Mesenchymal stem cell (in vitro differentiated cells and primary cell): ENCODE results near the gene MANSC4.
"Not testable (repeated sequence)": the region's sequence is repeated elsewhere in the genome, so short reads cannot be mapped to it uniquely, and the experiment has no call there.

Source experiments
- DNase-seq: peaks from one replicate; pipeline ENCODE4 v3.0.0-alpha.2; 2013
- H2AFZ ChIP-seq: one replicate; pipeline ENCODE4 v1.6.1; 2013; ENCODE audit warnings: low read depth, mild to moderate bottlenecking, control low read depth, inconsistent platforms, low read length, moderate library complexity
- H2AK5ac ChIP-seq: 2 replicates; pipeline ENCODE4 v1.6.1; 2013; ENCODE audit warnings: low read length, moderate library complexity, mild to moderate bottlenecking, inconsistent platforms; ENCODE audit not compliant: severe bottlenecking
- H2BK120ac ChIP-seq: one replicate; pipeline ENCODE4 v1.6.1; 2013; ENCODE audit warnings: low read depth, mild to moderate bottlenecking, inconsistent platforms, low read length, moderate library complexity
- H2BK12ac ChIP-seq, 2 experiments: one replicate each; pipeline ENCODE4 v1.6.1; 2013; ENCODE audit warnings: inconsistent platforms in 2 of 2, low read length in 2 of 2, mild to moderate bottlenecking in 2 of 2, moderate library complexity in 2 of 2, control low read depth in 1 of 2
- H2BK15ac ChIP-seq: one replicate; pipeline ENCODE4 v1.6.1; 2013; ENCODE audit warnings: mild to moderate bottlenecking, low read depth, inconsistent platforms; ENCODE audit not compliant: poor library complexity, severe bottlenecking
- H2BK5ac ChIP-seq: 2 replicates; pipeline ENCODE4 v1.6.1; 2013; ENCODE audit warnings: low read depth, mild to moderate bottlenecking, low read length, control low read depth, inconsistent platforms; ENCODE audit not compliant: poor library complexity, severe bottlenecking
- H3K14ac ChIP-seq, 2 experiments: one replicate each; pipeline ENCODE4 v1.6.1; 2013; ENCODE audit warnings: inconsistent platforms in 2 of 2, low read length in 2 of 2, control low read depth in 1 of 2, mild to moderate bottlenecking in 1 of 2, moderate library complexity in 1 of 2
- H3K18ac ChIP-seq, 2 experiments: one replicate each; pipeline ENCODE4 v1.6.1; 2013; ENCODE audit warnings: inconsistent platforms in 2 of 2, low read length in 2 of 2, control low read depth in 1 of 2, low read depth in 1 of 2, mild to moderate bottlenecking in 1 of 2
- H3K23ac ChIP-seq, 2 experiments: one replicate each; pipeline ENCODE4 v1.6.1; 2013; ENCODE audit warnings: inconsistent platforms in 2 of 2, low read length in 2 of 2, mild to moderate bottlenecking in 2 of 2, moderate library complexity in 2 of 2, control low read depth in 1 of 2
- H3K27ac ChIP-seq: 2 replicates; pipeline ENCODE4 v1.5.1; 2013; ENCODE audit warnings: mild to moderate bottlenecking, moderate library complexity, low read length, control low read depth, inconsistent platforms; ENCODE audit not compliant: poor library complexity, severe bottlenecking
- H3K27me3 ChIP-seq, 2 experiments: 2 replicates each; pipeline versions ENCODE4 v1.6.1 to v1.7.0; 2013; ENCODE audit warnings: low read length in 2 of 2, mild to moderate bottlenecking in 2 of 2, moderate library complexity in 2 of 2, control low read depth in 1 of 2, inconsistent platforms in 1 of 2; ENCODE audit not compliant: control insufficient read depth in 1 of 2, insufficient read depth in 1 of 2
- H3K36me3 ChIP-seq, 2 experiments: 2 replicates each; pipeline versions ENCODE4 v1.6.1 to v1.7.0; 2013; ENCODE audit warnings: low read length in 2 of 2, control low read depth in 1 of 2, inconsistent platforms in 1 of 2, low read depth in 1 of 2, mild to moderate bottlenecking in 1 of 2; ENCODE audit not compliant: insufficient read depth in 2 of 2, control insufficient read depth in 1 of 2
- H3K4ac ChIP-seq, 2 experiments: one replicate each; pipeline ENCODE4 v1.6.1; 2013; ENCODE audit warnings: inconsistent platforms in 2 of 2, low read length in 2 of 2, mild to moderate bottlenecking in 2 of 2, moderate library complexity in 2 of 2, control low read depth in 1 of 2, low read depth in 1 of 2
- H3K4me1 ChIP-seq: 2 replicates; pipeline ENCODE4 v1.6.1; 2013; ENCODE audit warnings: low read depth, low read length, control low read depth; ENCODE audit not compliant: control insufficient read depth, insufficient read depth
- H3K4me2 ChIP-seq: 2 replicates; pipeline ENCODE4 v1.6.1; 2013; ENCODE audit warnings: low read length, mild to moderate bottlenecking, inconsistent platforms; ENCODE audit not compliant: poor library complexity, severe bottlenecking
- H3K4me3 ChIP-seq, 2 experiments: 2 replicates each; pipeline versions ENCODE4 v1.5.1 to v1.7.0; 2013; ENCODE audit warnings: low read length in 2 of 2, mild to moderate bottlenecking in 2 of 2, control low read depth in 1 of 2, low read depth in 1 of 2; ENCODE audit not compliant: insufficient read depth in 1 of 2
- H3K79me1 ChIP-seq: replicated peaks from 2 replicates; pipeline ENCODE4 v1.6.1; 2013; ENCODE audit warnings: mild to moderate bottlenecking, control low read depth, low read length, inconsistent platforms; ENCODE audit not compliant: poor library complexity, severe bottlenecking
- H3K9ac ChIP-seq: 2 replicates; pipeline ENCODE4 v1.7.0; 2013; ENCODE audit warnings: mild to moderate bottlenecking, low read length, moderate library complexity
- H3K9me3 ChIP-seq: 2 replicates; pipeline ENCODE4 v1.7.0; 2013; ENCODE audit warnings: mild to moderate bottlenecking, low read length; ENCODE audit not compliant: control insufficient read depth
- H4K8ac ChIP-seq: one replicate; pipeline ENCODE4 v1.6.1; 2013; ENCODE audit warnings: inconsistent platforms, mild to moderate bottlenecking, low read length, moderate library complexity
- H4K91ac ChIP-seq: one replicate; pipeline ENCODE4 v1.6.1; 2013; ENCODE audit warnings: mild to moderate bottlenecking, low read length, inconsistent platforms
- WGBS: methylation state at CpG from one replicate; pipeline ENCODE4 v1.1.7; 2013; ENCODE audit warnings: mixed read lengths; 5-methylcytosine and 5-hydroxymethylcytosine counted together

The MANSC4 gene

DNA sequence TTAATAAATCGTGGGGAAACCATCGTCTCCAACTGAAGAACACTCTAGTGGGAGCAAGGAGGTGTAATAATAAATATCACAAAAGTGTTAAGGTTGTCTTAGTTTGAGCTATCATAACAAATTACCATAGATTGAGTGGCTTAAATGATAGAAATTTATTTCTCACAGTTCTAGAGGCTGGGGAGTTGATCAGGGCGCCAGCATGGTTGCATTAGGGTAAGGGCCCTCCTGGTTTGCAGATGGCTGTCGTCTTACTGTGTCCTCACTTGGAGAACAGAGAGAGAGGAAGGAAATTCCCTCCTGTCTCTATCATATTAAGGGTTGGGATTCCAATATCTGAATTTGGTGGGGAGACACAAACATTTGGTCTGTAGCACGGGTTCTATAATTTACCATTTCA lies 36.4 kb downstream of the MANSC4 start:
- Histone ChIP-seq H3K9me3 (no peaks in the 10 kb centered on the region), H3K27me3 (no peaks in the 10 kb centered on the region), H3K27ac (no peak overlapping the region), H3K23ac (no peak overlapping the region), H4K91ac (no peak overlapping the region), H2BK15ac (no peak overlapping the region), H4K8ac (no peak overlapping the region), H3K4me1 (peaks cover 2% of the 10 kb centered on the region), H2AK5ac (no peak overlapping the region), H3K18ac (no peak overlapping the region), H3K4me3 (no peak overlapping the region), H2BK120ac (no peak overlapping the region), H2BK12ac (no peak overlapping the region), H3K36me3 (peaks cover 13 to 53% of the 10 kb centered on the region in 2 experiments), H3K4me2 (no peak overlapping the region), H2BK5ac (no peak overlapping the region), H3K79me1 (peaks cover 12% of the 10 kb centered on the region), H3K9ac (no peak overlapping the region), H2AFZ (no peak overlapping the region), H3K14ac (no peak overlapping the region), H3K4ac (no peak overlapping the region)
- no peak for DNase-seq
- 100% methylated on average over 4 of the region's 5 CpGs for WGBS

GRCh38 chr12:27734321-27734720 lies 45.7 kb downstream of the MANSC4 start:
- not testable (repeated sequence) for H2AFZ ChIP-seq, H4K91ac ChIP-seq, H3K18ac ChIP-seq, H3K14ac ChIP-seq, H3K23ac ChIP-seq, DNase-seq, H2BK120ac ChIP-seq, H2BK15ac ChIP-seq, H3K27ac ChIP-seq, H3K4me2 ChIP-seq, H4K8ac ChIP-seq, H2AK5ac ChIP-seq, H2BK5ac ChIP-seq, H3K4ac ChIP-seq, H3K27me3 ChIP-seq, H2BK12ac ChIP-seq, H3K9me3 ChIP-seq, H3K9ac ChIP-seq, H3K4me3 ChIP-seq, H3K4me1 ChIP-seq
- Histone ChIP-seq H3K36me3 (peaks cover 17 to 76% of the 10 kb centered on the region in 2 experiments), H3K79me1 (peaks cover 12% of the 10 kb centered on the region)
- WGBS: 97% methylated on average over 7 of the region's 9 CpGs

- Histone ChIP-seq H3K4me1 (no peaks in the 10 kb centered on the region), H3K79me1 (peaks cover 13% of the 10 kb centered on the region), H4K8ac (no peak overlapping the region), H2AK5ac (no peak overlapping the region), H3K9ac (peak overlapping the region; percentile 45), H3K4ac (no peak overlapping the region), H2AFZ (no peak overlapping the region), H3K18ac (no peak overlapping the region), H3K27me3 (no peaks in the 10 kb centered on the region), H3K9me3 (no peaks in the 10 kb centered on the region), H3K23ac (no peak overlapping the region), H3K4me2 (no peak overlapping the region), H3K27ac (no peak overlapping the region), H2BK120ac (no peak overlapping the region), H2BK5ac (no peak overlapping the region), H2BK12ac (no peak overlapping the region), H4K91ac (no peak overlapping the region), H3K36me3 (peaks cover 14 to 72% of the 10 kb centered on the region in 2 experiments), H3K14ac (no peak overlapping the region), H3K4me3 (no peak overlapping the region), H2BK15ac (no peak overlapping the region)
- 100% methylated on average over 1 of the region's 1 CpG for WGBS
- DNase-seq: no peak
These were observed 46.2 kb downstream of the MANSC4 start for GRCh38 chr12:27733791-27734190.

GRCh38 chr12:27733052-27733656 lies 46.9 kb downstream of the MANSC4 start:
- no peak overlapping the region for H2BK120ac ChIP-seq
- H3K4me1 ChIP-seq: no peaks in the 10 kb centered on the region
- H3K27ac ChIP-seq: no peak overlapping the region
- H3K18ac ChIP-seq: no peak overlapping the region
- H4K8ac ChIP-seq: no peak overlapping the region
- WGBS: 61% methylated on average over 2 of the region's 3 CpGs
- H2BK5ac ChIP-seq: no peak overlapping the region
- no peak overlapping the region for H2AFZ ChIP-seq
- no peaks in the 10 kb centered on the region for H3K9me3 ChIP-seq
- H3K14ac ChIP-seq: no peak overlapping the region
- H3K27me3 ChIP-seq: no peaks in the 10 kb centered on the region
- H3K9ac ChIP-seq: peak overlapping the region; percentile 45
- peaks cover 13% of the 10 kb centered on the region for H3K79me1 ChIP-seq
- no peak overlapping the region for H3K4me3 ChIP-seq
- peak; percentile 37 for DNase-seq
- H2AK5ac ChIP-seq: no peak overlapping the region
- H3K4ac ChIP-seq: no peak overlapping the region
- no peak overlapping the region for H3K23ac ChIP-seq
- H2BK12ac ChIP-seq: no peak overlapping the region
- H3K4me2 ChIP-seq: no peak overlapping the region
- H4K91ac ChIP-seq: no peak overlapping the region
- H3K36me3 ChIP-seq: peaks cover 14 to 66% of the 10 kb centered on the region in 2 experiments
- no peak overlapping the region for H2BK15ac ChIP-seq
